ENCODE results near the gene NFAT5.
A peak's percentile ranks its signal among the peaks of the same experiment; 100 is the strongest.
"Not testable (repeated sequence)": the region's sequence is repeated elsewhere in the genome, so short reads cannot be mapped to it uniquely, and the experiment has no call there.

Gene NFAT5

DNA sequence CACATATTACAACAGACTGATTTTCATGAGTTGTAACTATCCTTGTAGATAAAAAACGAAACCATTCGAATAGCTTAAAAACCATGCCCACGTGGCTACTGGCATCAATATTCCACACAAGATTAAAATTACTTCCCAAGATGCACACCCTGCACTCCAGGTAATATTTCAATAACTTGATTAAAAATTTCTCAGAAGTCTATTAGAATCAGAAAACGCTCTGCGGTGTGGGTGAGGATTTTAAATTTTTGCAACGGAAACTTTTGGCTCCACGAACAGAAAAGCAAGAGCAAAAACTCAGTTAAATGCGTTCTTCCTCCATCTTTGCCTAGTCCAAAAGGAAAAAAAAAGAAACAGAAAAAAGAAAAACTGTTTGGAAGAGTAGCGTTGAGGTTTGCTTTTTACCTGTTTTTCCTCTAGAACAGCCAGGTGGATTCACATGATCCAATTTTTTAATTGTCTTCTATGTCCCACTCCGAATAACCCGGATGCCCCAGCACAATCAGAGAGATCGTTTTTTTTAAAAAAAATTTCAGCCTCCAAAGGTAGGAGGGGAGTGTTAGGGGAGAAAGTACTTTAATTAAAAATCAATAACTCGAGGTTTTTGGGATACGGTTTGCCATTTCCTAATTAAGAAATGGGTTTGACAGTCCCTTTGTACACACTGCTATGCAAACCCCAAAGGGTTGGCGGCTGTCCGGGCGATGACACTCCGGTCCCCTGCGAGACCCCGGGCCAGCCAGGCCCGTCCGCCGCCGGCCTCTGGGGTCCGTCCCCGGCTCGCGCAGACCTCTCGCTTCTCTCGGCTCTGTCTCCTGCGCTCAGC lies 708 bp upstream of the NFAT5 start:
- Histone ChIP-seq H3K9me3 (no peaks in the 10 kb centered on the region), H3K4me1 (ENCODE audit: control insufficient read depth in 1 of 2, insufficient read depth in 1 of 2, low read depth in 1 of 2, low read length in 1 of 2) (peaks cover 38 to 44% of the 10 kb centered on the region in 2 experiments), H3K27ac (peak overlapping the region; percentile 96), H3K4me3 (ENCODE audit: low read depth in 1 of 2, low read length in 1 of 2) (peak overlapping the region; percentile 92 to 94), H3K36me3 (no peaks in the 10 kb centered on the region), H3K27me3 (no peaks in the 10 kb centered on the region)
- no peak for TF ChIP-seq CTCF (IDR thresholded peaks at IDR 0.05)

DNA sequence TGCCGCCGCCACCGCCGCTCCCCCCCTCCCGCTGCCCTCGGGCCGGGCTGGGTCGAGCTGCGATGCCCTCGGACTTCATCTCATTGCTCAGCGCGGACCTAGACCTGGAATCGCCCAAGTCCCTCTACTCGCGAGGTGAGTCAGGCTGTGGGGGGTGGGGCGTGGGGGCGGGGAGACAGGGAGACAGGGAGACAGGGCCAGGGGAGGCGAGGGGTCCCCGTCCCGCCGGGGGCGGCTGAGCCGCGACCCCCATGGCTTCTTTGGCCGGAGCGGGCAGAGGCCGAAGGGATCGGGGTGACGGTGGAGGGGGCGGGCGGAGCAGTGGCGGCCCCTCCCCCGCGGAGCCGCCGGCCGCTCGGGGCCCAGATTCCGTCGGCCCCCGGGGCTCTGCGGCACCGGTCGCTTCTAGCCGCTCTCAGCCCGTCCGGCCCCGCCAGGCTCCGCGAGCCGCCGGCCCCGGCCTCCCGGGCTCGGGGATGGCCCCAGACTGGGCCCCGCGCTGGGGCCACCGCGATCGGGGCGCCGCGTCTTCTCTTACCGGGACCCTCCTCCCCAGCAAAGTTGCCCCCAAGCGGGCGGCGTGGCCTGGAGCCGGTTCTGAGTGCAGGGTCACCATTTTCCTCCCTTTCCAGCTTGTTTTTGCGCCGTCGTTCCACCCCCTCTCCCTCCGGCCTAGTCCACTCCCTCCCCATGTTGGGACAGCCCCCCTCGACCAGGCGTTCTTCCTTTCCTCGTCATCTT lies 644 bp downstream of the NFAT5 start:
- TF ChIP-seq CTCF (IDR thresholded peaks at IDR 0.05): peak; percentile 3
- peaks cover 38 to 44% of the 10 kb centered on the region in 2 experiments for H3K4me1 ChIP-seq (ENCODE audit: control insufficient read depth in 1 of 2, insufficient read depth in 1 of 2, low read depth in 1 of 2, low read length in 1 of 2)
- H3K27ac ChIP-seq: peak overlapping the region; percentile 96
- peak overlapping the region; percentile 92 to 94 for H3K4me3 ChIP-seq (ENCODE audit: low read depth in 1 of 2, low read length in 1 of 2)
- H3K36me3 ChIP-seq: no peaks in the 10 kb centered on the region
- no peaks in the 10 kb centered on the region for H3K27me3 ChIP-seq
- H3K9me3 ChIP-seq: no peaks in the 10 kb centered on the region

DNA sequence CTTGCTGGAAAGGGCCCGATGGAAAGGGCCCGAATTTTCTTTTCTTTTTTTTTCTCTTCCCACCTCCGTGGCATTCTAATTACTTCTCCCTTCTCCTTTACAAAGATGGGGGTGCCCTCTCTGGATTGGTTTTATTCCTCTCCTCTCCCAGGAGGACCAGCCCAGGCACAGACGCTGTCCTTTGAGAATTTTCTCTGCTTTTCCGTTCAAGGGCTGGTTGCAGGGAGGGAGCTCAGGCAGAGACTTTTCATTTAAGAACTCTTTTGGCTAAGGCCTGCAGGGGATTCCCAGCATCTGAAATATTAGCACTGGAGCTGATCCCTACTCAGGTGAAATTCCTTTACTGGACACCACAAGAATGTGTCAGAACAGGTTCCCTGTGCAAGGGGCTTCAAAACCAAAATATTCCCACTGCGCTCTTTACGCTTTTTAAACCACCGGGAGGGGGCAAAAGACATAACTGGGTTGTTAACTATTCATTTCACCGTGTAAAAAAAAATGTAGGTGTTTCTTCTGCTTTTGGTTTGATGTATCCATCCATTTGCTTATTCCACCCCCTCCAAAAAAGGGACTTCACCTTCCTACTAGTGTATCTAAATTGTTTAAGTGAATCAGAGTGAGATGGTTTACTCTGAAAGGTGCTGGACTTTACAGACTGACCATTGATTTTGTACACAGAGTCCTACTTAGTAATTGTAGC lies 1.4 kb downstream of the NFAT5 start:
- H3K27ac ChIP-seq: peak overlapping the region; percentile 96
- H3K9me3 ChIP-seq: no peaks in the 10 kb centered on the region
- no peaks in the 10 kb centered on the region for H3K36me3 ChIP-seq
- no peak for TF ChIP-seq CTCF (IDR thresholded peaks at IDR 0.05)
- H3K27me3 ChIP-seq: no peaks in the 10 kb centered on the region
- H3K4me3 ChIP-seq (ENCODE audit: low read depth in 1 of 2, low read length in 1 of 2): peak overlapping the region; percentile 92 to 94
- H3K4me1 ChIP-seq (ENCODE audit: control insufficient read depth in 1 of 2, insufficient read depth in 1 of 2, low read depth in 1 of 2, low read length in 1 of 2): peaks cover 38 to 44% of the 10 kb centered on the region in 2 experiments

DNA sequence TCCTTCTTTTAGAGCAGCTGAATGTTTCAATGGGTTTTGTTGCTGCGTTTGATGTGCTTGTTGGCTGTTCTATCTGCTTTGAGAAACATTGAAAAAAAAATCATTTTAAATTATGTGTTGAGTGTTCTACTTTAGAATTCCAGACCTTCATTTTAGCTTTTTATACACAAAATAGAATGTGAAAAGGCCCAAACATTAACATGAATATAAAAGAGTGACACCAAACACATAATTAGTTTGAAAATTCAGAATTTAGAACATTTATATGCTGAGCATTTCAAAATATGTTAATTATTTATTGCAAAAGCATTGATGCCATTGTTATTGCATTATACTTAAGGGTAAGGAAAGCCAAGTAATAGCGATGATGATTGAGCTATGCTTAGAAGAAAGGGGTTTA lies 2.9 kb downstream of the NFAT5 start:
- Histone ChIP-seq H3K4me1 (ENCODE audit: control insufficient read depth in 1 of 2, insufficient read depth in 1 of 2, low read depth in 1 of 2, low read length in 1 of 2) (peaks cover 38 to 44% of the 10 kb centered on the region in 2 experiments), H3K4me3 (ENCODE audit: low read depth in 1 of 2, low read length in 1 of 2) (no peak overlapping the region), H3K9me3 (no peaks in the 10 kb centered on the region), H3K27me3 (no peaks in the 10 kb centered on the region), H3K36me3 (no peaks in the 10 kb centered on the region), H3K27ac (peak overlapping the region; percentile 34)
- TF ChIP-seq CTCF (IDR thresholded peaks at IDR 0.05): no peak

GRCh38 chr16:69578771-69579170 lies 13.0 kb downstream of the NFAT5 start:
- not testable (repeated sequence) for H3K27ac ChIP-seq; H3K4me1 ChIP-seq (ENCODE audit: control insufficient read depth in 1 of 2, insufficient read depth in 1 of 2, low read depth in 1 of 2, low read length in 1 of 2); H3K36me3 ChIP-seq; H3K4me3 ChIP-seq (ENCODE audit: low read depth in 1 of 2, low read length in 1 of 2); H3K9me3 ChIP-seq; H3K27me3 ChIP-seq

Data from neutrophil (primary cell).